IMR-90 (cell line): Measurements from ENCODE around the gene GRB10.

ENCODE experiments used
- CEBPB ChIP-seq: IDR thresholded peaks from 2 replicates; pipeline ENCODE4 v1.6.1; 2012; ENCODE audit warnings: low read depth, low read length, improper control_type of control experiment
- CHD1 ChIP-seq: IDR thresholded peaks from 2 replicates; pipeline ENCODE4 v1.6.1; 2012; ENCODE audit warnings: low read depth, low read length, improper control_type of control experiment
- NFE2L2 ChIP-seq: fragments of 150-350 bp; IDR thresholded peaks from 2 replicates; pipeline ENCODE4 v1.6.1; 2016; ENCODE audit warnings: low read depth, mild to moderate bottlenecking, low read length
- POLR2A ChIP-seq: IDR thresholded peaks from 2 replicates; pipeline ENCODE4 v1.6.1; 2012; ENCODE audit warnings: mild to moderate bottlenecking, low read depth, low read length
- RCOR1 ChIP-seq: IDR thresholded peaks from 2 replicates; pipeline ENCODE4 v1.6.1; 2012; ENCODE audit warnings: mild to moderate bottlenecking, low read length, improper control_type of control experiment; ENCODE audit not compliant: insufficient replicate concordance
- TF ChIP-seq, protein P1 (sequence below): conservative IDR thresholded peaks from 2 replicates; pipeline ENCODE4 v1.5.1; 2012; ENCODE audit warnings: mild to moderate bottlenecking, low read depth, low read length, improper control_type of control experiment

GRCh38 chr7:50748472-50748871 lies 34.2 kb downstream of the GRB10 start:
- TF ChIP-seq NFE2L2 (no peak), CHD1 (no peak), RCOR1 (no peak), POLR2A (no peak), CEBPB (no peak)
- TF ChIP-seq, protein P1, sequence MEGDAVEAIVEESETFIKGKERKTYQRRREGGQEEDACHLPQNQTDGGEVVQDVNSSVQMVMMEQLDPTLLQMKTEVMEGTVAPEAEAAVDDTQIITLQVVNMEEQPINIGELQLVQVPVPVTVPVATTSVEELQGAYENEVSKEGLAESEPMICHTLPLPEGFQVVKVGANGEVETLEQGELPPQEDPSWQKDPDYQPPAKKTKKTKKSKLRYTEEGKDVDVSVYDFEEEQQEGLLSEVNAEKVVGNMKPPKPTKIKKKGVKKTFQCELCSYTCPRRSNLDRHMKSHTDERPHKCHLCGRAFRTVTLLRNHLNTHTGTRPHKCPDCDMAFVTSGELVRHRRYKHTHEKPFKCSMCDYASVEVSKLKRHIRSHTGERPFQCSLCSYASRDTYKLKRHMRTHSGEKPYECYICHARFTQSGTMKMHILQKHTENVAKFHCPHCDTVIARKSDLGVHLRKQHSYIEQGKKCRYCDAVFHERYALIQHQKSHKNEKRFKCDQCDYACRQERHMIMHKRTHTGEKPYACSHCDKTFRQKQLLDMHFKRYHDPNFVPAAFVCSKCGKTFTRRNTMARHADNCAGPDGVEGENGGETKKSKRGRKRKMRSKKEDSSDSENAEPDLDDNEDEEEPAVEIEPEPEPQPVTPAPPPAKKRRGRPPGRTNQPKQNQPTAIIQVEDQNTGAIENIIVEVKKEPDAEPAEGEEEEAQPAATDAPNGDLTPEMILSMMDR = no peak
